Activated T-helper 1 cell treated with anti-CD3 and anti-CD28 coated beads, Interleukin-12 subunit alpha, Interleukin-12 subunit beta, Interleukin-2, Interleukin-4 antibody, amounts not matched to agents 30 ng/mL and 10 ng/mL and 1 ng/mL, durations not matched to agents 14 hours and 24 hours and 36 hours (primary cell): ENCODE measurements around the gene EFNA3. TPM values are rescaled to one million over a fixed set of nuclear protein-coding genes. Genes with fewer than 3 reads are reported as not detected.

Experiments used
- DNase-seq: peaks from one replicate; pipeline ENCODE4 v3.0.0; 2021; ENCODE audit warnings: low spot score
- H3K27ac Mint-ChIP-seq: one replicate; pipeline ENCODE4 v1.8.0; 2021; ENCODE audit warnings: mild to moderate bottlenecking, mixed read lengths
- H3K27me3 Mint-ChIP-seq: one replicate; pipeline ENCODE4 v1.8.0; 2022; ENCODE audit warnings: mild to moderate bottlenecking, moderate library complexity, mixed read lengths; ENCODE audit not compliant: insufficient read depth
- H3K36me3 Mint-ChIP-seq: one replicate; pipeline ENCODE4 v1.8.0; 2021; ENCODE audit warnings: low read depth, mixed read lengths
- H3K4me1 Mint-ChIP-seq: one replicate; pipeline ENCODE4 v1.8.0; 2021; ENCODE audit warnings: low read depth, mixed read lengths
- H3K4me3 Mint-ChIP-seq: one replicate; pipeline ENCODE4 v1.8.0; 2021; ENCODE audit warnings: mild to moderate bottlenecking, moderate library complexity, mixed read lengths
- H3K9me3 Mint-ChIP-seq: one replicate; pipeline ENCODE4 v1.8.0; 2021; ENCODE audit warnings: mixed read lengths
- intact Hi-C: fragments of 100-400 bp; cut with micrococcal nuclease; formaldehyde crosslinking; loops from one replicate; pipeline ENCODE4 v1.15.1; 2024
- total RNA-seq: library from RNA; stranded (reverse); gene quantifications from 2 replicates; pipeline ENCODE4 v1.2.3, GENCODE V29; 2022

Gene EFNA3
- total RNA-seq, 1 donor from 2014 or later, result 2.8 TPM

GRCh38 chr1:155064111-155064831 lies 14.4 kb upstream of the EFNA3 start:
- no peaks in the 10 kb centered on the region for H3K9me3 Mint-ChIP-seq
- intact Hi-C loops, result loop anchor here (1.0 to 5.0 kb wide), 2 partner anchors 14 to 457 kb away; partner anchors contain the start of genes ADAR and EFNA3
- H3K4me1 Mint-ChIP-seq, result peaks cover 31% of the 10 kb centered on the region
- H3K4me3 Mint-ChIP-seq, result peak overlapping the region; percentile 93
- H3K27ac Mint-ChIP-seq, result peak overlapping the region; percentile 79
- H3K27me3 Mint-ChIP-seq, result no peaks in the 10 kb centered on the region
- H3K36me3 Mint-ChIP-seq, result peaks cover 10% of the 10 kb centered on the region
- DNase-seq, result no peak

- no peak for DNase-seq
- H3K36me3 Mint-ChIP-seq, result peaks cover 10% of the 10 kb centered on the region
- H3K4me1 Mint-ChIP-seq, result peaks cover 31% of the 10 kb centered on the region
- no peaks in the 10 kb centered on the region for H3K9me3 Mint-ChIP-seq
- no peaks in the 10 kb centered on the region for H3K27me3 Mint-ChIP-seq
- no peak overlapping the region for H3K27ac Mint-ChIP-seq
- intact Hi-C loops, result loop anchor here (1.0 to 5.0 kb wide), 2 partner anchors 13 to 458 kb away; partner anchors contain the start of genes ADAR and EFNA3
- peak overlapping the region; percentile 93 for H3K4me3 Mint-ChIP-seq
These were observed 13.7 kb upstream of the EFNA3 start for GRCh38 chr1:155064832-155065429.

- Mint-ChIP-seq H3K4me3 (no peak overlapping the region), H3K4me1 (peaks cover 29% of the 10 kb centered on the region)
- intact Hi-C loops, result no loop called here
These were observed 11.9 kb upstream of the EFNA3 start for GRCh38 chr1:155066777-155067176.

GRCh38 chr1:155068599-155068998 lies 10.0 kb upstream of the EFNA3 start:
- H3K27me3 Mint-ChIP-seq, result peaks cover 2% of the 10 kb centered on the region
- H3K27ac Mint-ChIP-seq, result peak overlapping the region; percentile 42
- H3K4me1 Mint-ChIP-seq, result peaks cover 28% of the 10 kb centered on the region
- H3K9me3 Mint-ChIP-seq, result no peaks in the 10 kb centered on the region
- H3K4me3 Mint-ChIP-seq, result no peak overlapping the region
- peaks cover 7% of the 10 kb centered on the region for H3K36me3 Mint-ChIP-seq
- intact Hi-C loops, result no loop called here
- no peak for DNase-seq

More at GRCh38 chr1:155066777-155067176, 11.9 kb upstream of the EFNA3 start:
- no peak for DNase-seq
- Mint-ChIP-seq H3K27ac (no peak overlapping the region), H3K27me3 (no peaks in the 10 kb centered on the region), H3K9me3 (no peaks in the 10 kb centered on the region), H3K36me3 (peaks cover 7% of the 10 kb centered on the region)

GRCh38 chr1:155069551-155070157 lies 9.0 kb upstream of the EFNA3 start:
- H3K36me3 Mint-ChIP-seq, result peaks cover 7% of the 10 kb centered on the region
- no peaks in the 10 kb centered on the region for H3K9me3 Mint-ChIP-seq
- peaks cover 2% of the 10 kb centered on the region for H3K27me3 Mint-ChIP-seq
- no peak overlapping the region for H3K27ac Mint-ChIP-seq
- peaks cover 26% of the 10 kb centered on the region for H3K4me1 Mint-ChIP-seq
- no peak for DNase-seq
- intact Hi-C loops, result no loop called here
- no peak overlapping the region for H3K4me3 Mint-ChIP-seq

- H3K4me1 Mint-ChIP-seq, result peaks cover 20% of the 10 kb centered on the region
- no peak overlapping the region for H3K27ac Mint-ChIP-seq
- peaks cover 2% of the 10 kb centered on the region for H3K27me3 Mint-ChIP-seq
- peaks cover 7% of the 10 kb centered on the region for H3K36me3 Mint-ChIP-seq
- intact Hi-C loops, result no loop called here
- no peak for DNase-seq
- no peaks in the 10 kb centered on the region for H3K9me3 Mint-ChIP-seq
- no peak overlapping the region for H3K4me3 Mint-ChIP-seq
These were observed 8.4 kb upstream of the EFNA3 start for GRCh38 chr1:155070158-155070621.

GRCh38 chr1:155070721-155071569 lies 7.7 kb upstream of the EFNA3 start:
- Mint-ChIP-seq H3K9me3 (no peaks in the 10 kb centered on the region), H3K4me1 (peaks cover 20% of the 10 kb centered on the region), H3K27me3 (peaks cover 2% of the 10 kb centered on the region), H3K36me3 (peaks cover 7% of the 10 kb centered on the region), H3K4me3 (peak overlapping the region; percentile 29), H3K27ac (no peak overlapping the region)
- intact Hi-C loops, result loop anchor here (1.0 kb wide), 2 partner anchors 8 to 10 kb away; partner anchors contain the start of gene EFNA4
- peak; percentile 66 for DNase-seq

- peaks cover 20% of the 10 kb centered on the region for H3K4me1 Mint-ChIP-seq
- intact Hi-C loops, result loop anchor here (1.0 kb wide), 2 partner anchors 8 to 10 kb away; partner anchors contain the start of gene EFNA4
- H3K4me3 Mint-ChIP-seq, result peak overlapping the region; percentile 29
- no peak for DNase-seq
- no peaks in the 10 kb centered on the region for H3K9me3 Mint-ChIP-seq
- peaks cover 2% of the 10 kb centered on the region for H3K27me3 Mint-ChIP-seq
- no peak overlapping the region for H3K27ac Mint-ChIP-seq
- H3K36me3 Mint-ChIP-seq, result peaks cover 6% of the 10 kb centered on the region
These were observed 6.9 kb upstream of the EFNA3 start for GRCh38 chr1:155071701-155072100.

- H3K4me1 Mint-ChIP-seq, result peaks cover 24% of the 10 kb centered on the region
These were observed 5.9 kb upstream of the EFNA3 start for GRCh38 chr1:155072531-155073289.

GRCh38 chr1:155073377-155074242 lies 5.0 kb upstream of the EFNA3 start:
- H3K27me3 Mint-ChIP-seq, result peaks cover 14% of the 10 kb centered on the region
- H3K9me3 Mint-ChIP-seq, result no peaks in the 10 kb centered on the region
- H3K4me3 Mint-ChIP-seq, result no peak overlapping the region
- H3K4me1 Mint-ChIP-seq, result peaks cover 27% of the 10 kb centered on the region
- no peak for DNase-seq
- peaks cover 4% of the 10 kb centered on the region for H3K36me3 Mint-ChIP-seq
- H3K27ac Mint-ChIP-seq, result no peak overlapping the region
- intact Hi-C loops, result no loop called here

More at GRCh38 chr1:155072531-155073289, 5.9 kb upstream of the EFNA3 start:
- Mint-ChIP-seq H3K36me3 (peaks cover 4% of the 10 kb centered on the region), H3K27ac (no peak overlapping the region), H3K27me3 (peaks cover 6% of the 10 kb centered on the region), H3K9me3 (no peaks in the 10 kb centered on the region), H3K4me3 (no peak overlapping the region)
- no peak for DNase-seq
- intact Hi-C loops, result no loop called here

- H3K4me3 Mint-ChIP-seq, result no peak overlapping the region
- peaks cover 29% of the 10 kb centered on the region for H3K27me3 Mint-ChIP-seq
- H3K36me3 Mint-ChIP-seq, result no peaks in the 10 kb centered on the region
- DNase-seq, result no peak
- intact Hi-C loops, result no loop called here
- no peaks in the 10 kb centered on the region for H3K9me3 Mint-ChIP-seq
- H3K4me1 Mint-ChIP-seq, result peaks cover 35% of the 10 kb centered on the region
- H3K27ac Mint-ChIP-seq, result no peak overlapping the region
These were observed 3.1 kb upstream of the EFNA3 start for GRCh38 chr1:155075535-155075934.
